Endothelial cell (in vitro differentiated cells): ENCODE results near the gene GFOD2. TPM values are rescaled to one million over a fixed set of nuclear protein-coding genes. Genes with fewer than 3 reads are reported as not detected.

Experiments used
- DNase-seq: peaks from one replicate; pipeline ENCODE4 v3.0.0; 2021; ENCODE audit warnings: low spot score
- H3K27ac Mint-ChIP-seq: one replicate; pipeline ENCODE4 v1.8.0; 2021; ENCODE audit warnings: mixed read lengths, inconsistent platforms; ENCODE audit not compliant: unreplicated experiment
- H3K27me3 Mint-ChIP-seq: one replicate; pipeline ENCODE4 v1.8.0; 2021; ENCODE audit warnings: mild to moderate bottlenecking, moderate library complexity, mixed read lengths, inconsistent platforms; ENCODE audit not compliant: unreplicated experiment
- H3K36me3 Mint-ChIP-seq: one replicate; pipeline ENCODE4 v1.8.0; 2021; ENCODE audit warnings: mild to moderate bottlenecking, low read depth, mixed read lengths, inconsistent platforms; ENCODE audit not compliant: unreplicated experiment
- H3K4me1 Mint-ChIP-seq: one replicate; pipeline ENCODE4 v1.8.0; 2021; ENCODE audit warnings: mild to moderate bottlenecking, mixed read lengths, inconsistent platforms; ENCODE audit not compliant: unreplicated experiment
- H3K4me3 Mint-ChIP-seq: one replicate; pipeline ENCODE4 v1.8.0; 2021; ENCODE audit warnings: mild to moderate bottlenecking, mixed read lengths, inconsistent platforms; ENCODE audit not compliant: unreplicated experiment
- H3K9me3 Mint-ChIP-seq: one replicate; pipeline ENCODE4 v1.8.0; 2021; ENCODE audit warnings: mixed read lengths, inconsistent platforms; ENCODE audit not compliant: unreplicated experiment
- CTCF ChIP-seq: fragments of 200-600 bp; sonication (generic); IDR thresholded peaks from one replicate; pipeline ENCODE4 v1.5.0; 2021; ENCODE audit warnings: antibody characterized with exemption; ENCODE audit not compliant: unreplicated experiment
- total RNA-seq: library from RNA; stranded (reverse); fragmentation: NEBNext Ultra II Directional; extraction: Animal tissue kit (Norgen Biotek cat#: 25700); gene quantifications from one replicate; pipeline ENCODE4 v1.2.1, GENCODE V29; 2021; ENCODE audit not compliant: unreplicated experiment

The GFOD2 gene
- total RNA-seq, 1 donor from 2014 or later: 44.2 TPM

- DNase-seq: no peak
- Mint-ChIP-seq H3K27ac (no peak overlapping the region), H3K27me3 (no peaks in the 10 kb centered on the region), H3K4me1 (peaks cover 15% of the 10 kb centered on the region), H3K36me3 (no peaks in the 10 kb centered on the region), H3K4me3 (no peak overlapping the region), H3K9me3 (no peaks in the 10 kb centered on the region)
- no peak for TF ChIP-seq CTCF
Measured at GRCh38 chr16:67677712-67678111, 41.4 kb downstream of the GFOD2 start.

- no peak overlapping the region for H3K4me3 Mint-ChIP-seq
- no peaks in the 10 kb centered on the region for H3K9me3 Mint-ChIP-seq
- no peak for TF ChIP-seq CTCF
- no peaks in the 10 kb centered on the region for H3K27me3 Mint-ChIP-seq
- peaks cover 4% of the 10 kb centered on the region for H3K36me3 Mint-ChIP-seq
- H3K4me1 Mint-ChIP-seq: peaks cover 20% of the 10 kb centered on the region
- no peak overlapping the region for H3K27ac Mint-ChIP-seq
- no peak for DNase-seq
Measured at GRCh38 chr16:67676939-67677338, 42.2 kb downstream of the GFOD2 start.

- Mint-ChIP-seq H3K4me3 (no peak overlapping the region), H3K36me3 (peaks cover 4% of the 10 kb centered on the region), H3K9me3 (no peaks in the 10 kb centered on the region), H3K27me3 (no peaks in the 10 kb centered on the region), H3K27ac (no peak overlapping the region), H3K4me1 (peaks cover 20% of the 10 kb centered on the region)
- no peak for TF ChIP-seq CTCF
- no peak for DNase-seq
Measured at GRCh38 chr16:67676516-67676915, 42.6 kb downstream of the GFOD2 start.

GRCh38 chr16:67675999-67676398 is 43.1 kb downstream of the GFOD2 start:
- DNase-seq: no peak
- H3K9me3 Mint-ChIP-seq: no peaks in the 10 kb centered on the region
- no peak overlapping the region for H3K4me3 Mint-ChIP-seq
- TF ChIP-seq CTCF: no peak
- peaks cover 4% of the 10 kb centered on the region for H3K36me3 Mint-ChIP-seq
- H3K4me1 Mint-ChIP-seq: peaks cover 23% of the 10 kb centered on the region
- H3K27me3 Mint-ChIP-seq: peaks cover 1% of the 10 kb centered on the region
- H3K27ac Mint-ChIP-seq: no peak overlapping the region

- TF ChIP-seq CTCF: no peak
- DNase-seq: no peak
- Mint-ChIP-seq H3K36me3 (peaks cover 4% of the 10 kb centered on the region), H3K27ac (no peak overlapping the region), H3K4me3 (no peak overlapping the region), H3K27me3 (peaks cover 4% of the 10 kb centered on the region), H3K9me3 (no peaks in the 10 kb centered on the region), H3K4me1 (peaks cover 27% of the 10 kb centered on the region)
Measured at GRCh38 chr16:67675579-67675935, 43.6 kb downstream of the GFOD2 start.
